NCI-H1930 (cell line): ENCODE data around the gene RNF2.
"Not testable (repeated sequence)": the region's sequence is repeated elsewhere in the genome, so short reads cannot be mapped to it uniquely, and the experiment has no call there.

Source experiments
- DNase-seq, 2 experiments: peaks; one replicate each; lab custom pipeline; 2025; lab: John Stamatoyannopoulos, UW

Gene RNF2

DNA sequence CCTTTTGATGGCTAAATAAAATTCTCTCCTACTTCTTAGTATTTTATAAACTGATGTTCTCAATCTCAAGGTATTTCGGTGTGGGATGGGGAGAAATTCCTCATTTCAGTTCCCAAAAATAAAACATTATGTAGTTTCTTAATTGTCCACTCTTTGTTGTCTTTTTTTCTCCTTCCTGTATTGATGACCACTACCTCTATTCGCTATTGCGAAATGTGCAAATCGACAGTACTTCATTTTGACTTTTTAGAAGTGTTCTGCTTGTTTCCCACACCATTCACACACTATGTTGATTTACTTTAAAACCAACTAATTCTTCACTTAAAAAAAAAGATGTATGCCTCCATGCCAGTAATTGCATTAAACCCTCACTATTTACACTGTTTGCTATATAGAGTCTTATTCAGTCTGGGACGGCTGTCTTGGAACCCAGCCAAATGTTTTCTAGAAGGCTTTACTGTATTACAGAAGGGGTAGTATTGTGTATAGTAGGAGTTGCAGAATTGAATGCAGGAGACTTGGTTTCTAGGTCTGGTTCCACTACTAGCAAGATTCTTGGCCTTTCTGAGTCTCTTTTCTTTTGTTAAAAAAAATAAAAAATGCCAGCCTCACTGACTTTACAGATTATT is 5.6 kb downstream of the RNF2 start:
- no peak for DNase-seq

- no peak for DNase-seq
Observed at GRCh38 chr1:185053204-185053603, 7.8 kb downstream of the RNF2 start.

DNA sequence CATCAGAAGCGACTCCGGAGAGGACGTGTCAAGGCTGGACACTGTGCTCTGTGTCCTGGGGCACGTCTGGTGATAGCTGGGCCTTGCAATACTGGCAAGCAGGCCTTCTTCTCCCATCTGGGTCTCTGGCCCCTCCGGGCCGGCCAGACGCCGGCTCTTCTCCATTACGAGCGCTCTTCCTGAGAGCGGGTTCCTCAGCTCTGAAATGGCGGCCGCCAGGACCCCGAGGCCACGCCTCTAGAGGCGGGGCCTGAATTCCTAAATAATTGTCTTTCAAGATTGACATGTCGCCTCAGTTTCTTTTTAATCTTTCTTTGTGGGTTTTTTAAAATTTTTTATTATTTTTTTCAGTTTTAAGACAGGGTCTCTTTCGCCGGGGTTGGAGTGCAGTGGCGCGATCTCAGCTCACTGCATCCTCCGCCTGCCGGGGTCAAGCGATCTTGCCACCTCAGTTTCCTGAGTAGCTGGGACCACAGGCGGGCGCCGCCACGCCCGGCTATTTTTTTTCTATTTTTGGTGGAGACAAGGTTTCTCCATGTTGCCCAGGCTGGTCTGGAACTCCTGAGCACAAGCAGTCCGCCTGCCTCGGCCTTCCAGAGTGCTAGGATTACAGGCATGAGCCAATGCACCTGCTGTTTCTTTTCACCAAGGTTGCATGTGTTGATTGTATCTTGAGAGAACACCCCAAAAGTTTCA is 9.2 kb downstream of the RNF2 start:
- DNase-seq, result no peak

GRCh38 chr1:185058110-185058509 is 12.8 kb downstream of the RNF2 start:
- DNase-seq, result no peak

GRCh38 chr1:185058876-185059275 is 13.5 kb downstream of the RNF2 start:
- no peak for DNase-seq

DNA sequence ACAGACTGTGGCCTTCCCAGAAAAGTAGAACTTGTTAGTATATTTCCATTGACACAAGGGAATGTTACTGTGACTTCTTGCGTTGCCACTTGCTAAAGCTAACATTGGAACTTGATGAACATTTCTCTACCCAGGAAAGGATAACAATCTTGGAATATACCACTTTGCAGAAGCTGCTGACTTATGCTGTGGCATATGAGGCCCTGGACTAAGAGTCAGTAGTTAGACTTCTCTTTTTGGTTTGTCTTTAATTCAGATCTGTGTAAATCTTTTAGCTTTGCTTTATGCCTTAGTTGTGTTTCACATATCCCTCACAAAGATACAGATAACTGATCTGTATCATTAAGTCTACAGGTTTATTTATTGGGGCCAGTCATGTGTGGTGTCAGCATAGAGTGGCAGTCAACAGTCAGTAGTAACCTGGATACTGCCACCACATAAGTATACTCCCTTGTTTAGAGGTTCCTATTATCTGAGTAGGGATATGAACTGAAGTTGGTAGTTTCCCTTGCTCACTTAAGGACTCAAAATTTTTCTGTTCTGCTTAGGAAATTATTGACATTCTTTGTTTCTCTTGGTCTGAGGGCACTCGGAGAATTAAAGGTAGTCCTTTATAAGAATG is 14.7 kb downstream of the RNF2 start:
- DNase-seq, result no peak

DNA sequence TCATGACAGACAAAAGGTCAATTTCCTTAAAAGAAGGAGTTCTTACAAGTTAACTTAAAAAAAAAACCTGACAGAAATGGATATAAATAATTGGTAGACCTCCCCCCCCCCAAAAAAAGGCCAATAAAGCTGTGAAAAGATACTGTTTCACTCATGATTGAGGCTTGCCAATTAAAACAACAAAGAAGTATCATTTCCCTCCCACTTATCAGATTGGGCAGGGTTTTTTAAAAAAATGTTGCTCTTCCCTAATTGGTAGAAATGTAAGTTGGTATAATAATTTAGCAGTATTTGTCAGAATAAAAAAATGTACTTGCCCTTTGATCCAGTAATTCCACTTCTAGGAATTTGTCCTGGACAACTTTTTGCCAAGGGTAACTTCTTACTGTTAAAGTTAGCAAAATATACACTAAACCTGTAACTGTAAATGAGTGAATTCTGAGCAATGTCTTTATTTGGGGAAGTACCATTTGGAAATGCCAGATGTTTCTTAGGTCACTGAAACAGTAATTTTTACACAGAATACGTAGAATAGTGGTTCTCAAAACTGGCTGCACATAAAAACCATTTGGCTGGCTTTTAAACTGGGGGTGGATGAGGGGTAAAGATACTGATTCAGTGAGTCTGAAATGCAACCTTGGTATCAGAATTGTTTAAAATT is 17.5 kb downstream of the RNF2 start:
- no peak for DNase-seq

DNA sequence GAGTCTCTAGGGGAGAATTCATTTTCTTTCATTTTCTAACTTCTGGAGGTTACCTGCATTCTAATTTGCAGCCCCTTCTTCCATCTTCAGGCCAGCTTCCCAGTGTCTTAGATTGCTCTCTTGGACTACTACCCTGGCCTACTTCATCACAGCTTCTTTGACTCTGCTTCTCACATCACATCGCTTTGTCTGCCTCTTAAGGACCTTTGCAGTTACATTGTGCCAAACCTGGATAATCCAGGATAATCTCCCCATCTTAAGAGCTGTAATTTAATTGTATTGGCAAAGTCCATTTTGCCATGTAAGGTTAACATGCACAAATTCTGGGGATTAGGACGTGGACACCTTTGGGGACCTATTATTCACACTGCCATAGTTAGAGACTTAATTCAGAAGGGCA is 18.4 kb downstream of the RNF2 start:
- no peak for DNase-seq

- not testable (repeated sequence) for DNase-seq
Observed at GRCh38 chr1:185065006-185065405, 19.6 kb downstream of the RNF2 start.

- DNase-seq, result no peak
Observed at GRCh38 chr1:185066181-185066580, 20.8 kb downstream of the RNF2 start.

- DNase-seq, result no peak
Observed at GRCh38 chr1:185068341-185068740, 23.0 kb downstream of the RNF2 start.

DNA sequence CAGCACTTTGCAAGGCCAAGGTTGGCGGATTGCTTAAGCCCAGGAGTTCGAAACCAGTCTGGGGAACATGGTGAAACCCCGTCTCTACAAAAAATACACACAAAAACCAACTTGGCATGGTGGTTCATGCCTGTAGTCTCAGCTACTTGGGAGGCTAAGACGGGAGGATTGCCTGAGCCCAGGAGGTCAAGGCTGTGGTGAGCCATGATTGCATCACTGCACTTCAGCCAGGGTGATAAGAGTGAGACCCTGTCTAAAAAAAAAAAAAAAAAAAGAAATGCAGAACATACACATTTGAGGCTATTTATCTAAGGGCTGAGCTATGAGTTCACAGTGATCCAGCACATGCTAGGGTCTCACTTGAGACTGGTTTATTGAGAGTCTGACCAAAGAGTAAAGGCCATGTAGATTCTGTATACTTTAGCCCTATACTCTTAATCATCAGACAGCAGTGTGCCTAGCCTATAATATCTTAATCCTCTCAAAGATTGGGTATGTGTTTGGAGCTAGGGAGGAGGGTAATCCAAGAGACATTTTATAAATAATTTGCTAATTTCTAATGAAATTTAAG is 23.9 kb downstream of the RNF2 start:
- no peak for DNase-seq

- DNase-seq, result no peak
Observed at GRCh38 chr1:185070051-185070450, 24.7 kb downstream of the RNF2 start.

DNA sequence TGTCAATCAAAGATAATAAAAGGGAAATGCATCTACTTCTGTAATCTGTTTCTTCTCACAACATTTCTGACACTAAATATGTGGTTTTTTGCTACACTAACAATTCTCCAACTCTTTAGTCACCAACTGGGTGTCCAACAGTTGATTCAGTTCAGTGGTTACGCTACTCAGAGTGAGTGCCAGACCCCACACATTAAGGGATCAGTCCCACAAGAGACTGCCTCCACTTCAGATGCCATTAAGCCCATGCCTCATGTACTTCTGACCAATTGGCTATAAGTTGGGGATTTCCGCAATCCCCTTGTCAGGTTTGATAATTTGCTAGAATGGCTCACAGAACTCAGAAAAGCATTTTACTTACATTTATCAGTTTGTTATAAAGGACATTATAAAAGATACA is 28.4 kb downstream of the RNF2 start:
- DNase-seq, result no peak

DNA sequence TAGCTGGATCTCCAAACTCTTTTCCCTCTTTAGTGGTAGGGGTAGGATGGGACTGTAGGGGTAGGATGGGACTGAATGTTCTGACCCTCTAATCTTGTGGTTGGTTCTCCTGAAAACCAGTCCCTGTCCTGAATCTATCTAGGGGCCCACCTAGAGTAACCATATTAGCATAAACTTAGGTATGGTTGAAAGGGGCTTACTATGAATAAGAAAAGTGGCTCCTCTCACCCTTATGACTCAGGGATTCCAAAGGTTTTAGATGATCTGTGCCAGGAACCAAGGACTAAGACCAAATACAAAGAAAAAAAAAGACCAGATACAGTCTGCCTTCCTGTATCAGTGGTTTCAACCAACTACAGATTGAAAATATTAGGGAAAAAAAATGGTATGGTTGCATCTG is 28.9 kb downstream of the RNF2 start:
- DNase-seq, result no peak

DNA sequence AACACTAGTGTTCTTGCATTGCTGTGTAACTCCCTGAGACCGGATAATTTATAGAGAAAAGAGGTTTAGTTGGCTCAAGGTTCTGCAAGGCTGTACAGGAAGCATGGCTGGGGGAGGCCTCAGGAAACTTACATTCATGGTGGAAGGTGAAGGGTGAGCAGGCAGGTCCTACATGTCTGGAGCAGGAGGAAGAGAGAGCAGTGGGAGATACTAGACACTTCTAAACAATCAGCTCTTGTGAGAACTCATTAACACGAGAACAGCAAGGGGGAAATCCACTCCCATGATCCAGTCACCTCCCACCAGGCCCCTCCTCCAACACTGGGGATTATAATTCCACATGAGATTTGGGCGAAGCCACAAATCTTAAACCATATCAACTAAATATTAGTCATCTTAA is 30.1 kb downstream of the RNF2 start:
- no peak for DNase-seq

DNA sequence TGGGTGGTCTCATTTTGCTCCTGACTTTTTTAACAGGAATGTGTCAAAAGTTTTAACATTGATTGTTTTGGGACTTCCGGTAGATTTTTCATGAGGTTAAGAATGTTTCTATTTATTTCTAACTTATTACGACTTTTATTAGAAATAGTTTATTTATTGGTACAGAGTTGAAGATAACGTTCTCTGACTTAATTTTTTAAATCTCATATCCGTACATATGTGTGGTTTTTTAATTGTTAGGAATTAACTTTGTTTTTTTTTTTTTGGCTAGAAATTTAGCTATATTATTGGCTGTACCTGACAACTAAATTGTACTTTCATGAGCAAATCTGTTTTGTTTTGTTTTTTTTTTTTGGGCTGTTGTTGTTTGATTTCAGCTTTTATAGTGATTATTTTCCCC is 32.0 kb downstream of the RNF2 start:
- DNase-seq, result no peak

GRCh38 chr1:185080422-185080821 is 35.1 kb downstream of the RNF2 start:
- DNase-seq, result no peak

GRCh38 chr1:185083818-185084217 is 38.5 kb downstream of the RNF2 start:
- DNase-seq, result no peak

DNA sequence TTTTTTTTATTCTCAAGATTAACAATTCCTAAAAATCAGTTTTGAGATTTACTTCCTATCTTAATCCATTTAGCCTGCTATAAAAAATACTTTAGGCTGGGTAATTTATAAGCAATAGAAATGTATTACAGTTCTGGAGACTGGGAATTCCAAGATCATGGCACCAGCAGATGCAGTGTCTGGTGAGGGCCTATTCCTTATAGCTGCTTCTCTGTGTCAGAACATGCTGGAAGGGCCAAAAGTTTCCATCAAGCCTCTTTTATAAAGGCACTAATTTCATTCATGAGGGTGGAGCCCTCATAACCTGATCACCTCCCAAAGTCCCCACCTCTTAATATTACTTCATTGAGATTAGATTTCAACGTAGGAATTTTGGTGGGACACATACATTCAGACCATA is 41.7 kb downstream of the RNF2 start:
- DNase-seq, result no peak

- DNase-seq, result no peak
Observed at GRCh38 chr1:185087746-185088145, 42.4 kb downstream of the RNF2 start.

GRCh38 chr1:185091480-185091879 is 46.1 kb downstream of the RNF2 start:
- DNase-seq, result no peak

DNA sequence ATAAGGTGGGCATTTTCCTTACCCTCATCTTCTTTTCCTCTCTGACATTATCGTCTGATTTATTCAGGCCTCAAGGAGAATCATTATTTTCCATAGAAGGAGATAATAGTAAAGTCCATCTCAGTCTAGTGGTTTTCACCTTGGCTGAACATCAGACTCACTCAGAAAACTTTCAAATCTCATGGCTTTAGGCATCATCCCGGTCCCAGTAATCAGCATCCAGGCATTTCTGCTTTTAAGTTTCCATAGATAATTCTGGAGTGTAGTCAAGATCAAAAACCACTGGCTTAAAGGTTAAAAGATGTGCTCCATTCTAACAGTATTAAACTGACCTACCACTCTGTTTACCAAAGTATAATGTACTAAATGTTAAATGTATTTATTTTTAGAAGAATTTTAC is 49.4 kb downstream of the RNF2 start:
- no peak for DNase-seq
